HS-27A (cell line): ENCODE measurements around the gene MBTPS1.

Source experiments
- DNase-seq: peaks from one replicate; pipeline ENCODE4 v3.0.0-alpha.2; 2012; ENCODE audit warnings: low read depth, missing footprints

The MBTPS1 gene

GRCh38 chr16:84036131-84036530, 80.6 kb downstream of the MBTPS1 start:
- DNase-seq, result no peak

- no peak for DNase-seq
Measured at GRCh38 chr16:84034516-84034915, 82.2 kb downstream of the MBTPS1 start.

- DNase-seq, result no peak
Measured at GRCh38 chr16:84033251-84034195, 83.2 kb downstream of the MBTPS1 start.

- no peak for DNase-seq
Measured at GRCh38 chr16:84032458-84033178, 84.1 kb downstream of the MBTPS1 start.

GRCh38 chr16:84031556-84031955, 85.2 kb downstream of the MBTPS1 start:
- no peak for DNase-seq

- no peak for DNase-seq
Measured at GRCh38 chr16:84029297-84030047, 87.3 kb downstream of the MBTPS1 start.

GRCh38 chr16:84027625-84028024, 89.1 kb downstream of the MBTPS1 start:
- DNase-seq, result no peak

- DNase-seq, result no peak
Measured at GRCh38 chr16:84026606-84027005, 90.1 kb downstream of the MBTPS1 start.

GRCh38 chr16:84024854-84025253, 91.9 kb downstream of the MBTPS1 start:
- DNase-seq, result peak; percentile 27

- no peak for DNase-seq
Measured at GRCh38 chr16:84022644-84023043, 94.1 kb downstream of the MBTPS1 start.

GRCh38 chr16:84021488-84021887, 95.3 kb downstream of the MBTPS1 start:
- no peak for DNase-seq

GRCh38 chr16:84020353-84020752, 96.4 kb downstream of the MBTPS1 start:
- no peak for DNase-seq

- DNase-seq, result no peak
Measured at GRCh38 chr16:84018710-84019109, 98.0 kb downstream of the MBTPS1 start.

- no peak for DNase-seq
Measured at GRCh38 chr16:84016477-84016876, 100.3 kb downstream of the MBTPS1 start.

GRCh38 chr16:84015399-84015798, 101.3 kb downstream of the MBTPS1 start:
- no peak for DNase-seq

GRCh38 chr16:84014570-84015327, 102.0 kb downstream of the MBTPS1 start:
- no peak for DNase-seq

- DNase-seq, result peak; percentile 59
Measured at GRCh38 chr16:84013787-84014569, 102.8 kb downstream of the MBTPS1 start.

- no peak for DNase-seq
Measured at GRCh38 chr16:84009282-84009681, 107.5 kb downstream of the MBTPS1 start.

- DNase-seq, result no peak
Measured at GRCh38 chr16:84007965-84008364, 108.8 kb downstream of the MBTPS1 start.

- no peak for DNase-seq
Measured at GRCh38 chr16:84007520-84007919, 109.2 kb downstream of the MBTPS1 start.

GRCh38 chr16:84005391-84005790, 111.4 kb downstream of the MBTPS1 start:
- no peak for DNase-seq
